Jurkat, Clone E6-1 (cell line): ENCODE data around the gene CHST10.
"Not testable (repeated sequence)": the region's sequence is repeated elsewhere in the genome, so short reads cannot be mapped to it uniquely, and the experiment has no call there.

ENCODE experiments used
- DNase-seq: peaks from one replicate; pipeline ENCODE4 v3.0.0-alpha.2; 2011; ENCODE audit warnings: low read depth, low spot score
- H3K4me3 ChIP-seq: 2 replicates; pipeline ENCODE4 v1.5.1; 2011; ENCODE audit warnings: mild to moderate bottlenecking, low read length, control low read depth, moderate library complexity

The CHST10 gene

GRCh38 chr2:100397118-100397860 lies 20.2 kb downstream of the CHST10 start:
- no peak overlapping the region for H3K4me3 ChIP-seq
- DNase-seq = no peak

DNA sequence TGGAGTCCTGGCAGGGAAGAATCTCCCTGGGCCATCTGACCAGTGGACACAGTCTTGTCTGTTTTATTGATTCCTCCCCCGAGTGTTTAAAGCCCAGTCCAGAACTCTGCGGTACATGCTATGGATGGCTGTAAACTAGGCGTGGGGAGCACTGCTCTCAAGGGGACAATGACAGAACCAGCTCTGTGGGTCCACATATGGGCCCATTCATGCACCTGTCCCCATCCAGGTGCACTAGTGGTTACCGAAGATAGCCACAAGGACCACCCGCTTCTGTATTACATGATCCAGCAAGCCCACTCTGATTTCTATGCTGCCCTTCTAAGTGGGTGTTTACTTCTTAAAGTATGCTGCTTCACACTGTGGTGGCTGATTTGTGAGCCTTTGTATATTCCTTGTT lies 21.0 kb downstream of the CHST10 start:
- no peak overlapping the region for H3K4me3 ChIP-seq
- no peak for DNase-seq

DNA sequence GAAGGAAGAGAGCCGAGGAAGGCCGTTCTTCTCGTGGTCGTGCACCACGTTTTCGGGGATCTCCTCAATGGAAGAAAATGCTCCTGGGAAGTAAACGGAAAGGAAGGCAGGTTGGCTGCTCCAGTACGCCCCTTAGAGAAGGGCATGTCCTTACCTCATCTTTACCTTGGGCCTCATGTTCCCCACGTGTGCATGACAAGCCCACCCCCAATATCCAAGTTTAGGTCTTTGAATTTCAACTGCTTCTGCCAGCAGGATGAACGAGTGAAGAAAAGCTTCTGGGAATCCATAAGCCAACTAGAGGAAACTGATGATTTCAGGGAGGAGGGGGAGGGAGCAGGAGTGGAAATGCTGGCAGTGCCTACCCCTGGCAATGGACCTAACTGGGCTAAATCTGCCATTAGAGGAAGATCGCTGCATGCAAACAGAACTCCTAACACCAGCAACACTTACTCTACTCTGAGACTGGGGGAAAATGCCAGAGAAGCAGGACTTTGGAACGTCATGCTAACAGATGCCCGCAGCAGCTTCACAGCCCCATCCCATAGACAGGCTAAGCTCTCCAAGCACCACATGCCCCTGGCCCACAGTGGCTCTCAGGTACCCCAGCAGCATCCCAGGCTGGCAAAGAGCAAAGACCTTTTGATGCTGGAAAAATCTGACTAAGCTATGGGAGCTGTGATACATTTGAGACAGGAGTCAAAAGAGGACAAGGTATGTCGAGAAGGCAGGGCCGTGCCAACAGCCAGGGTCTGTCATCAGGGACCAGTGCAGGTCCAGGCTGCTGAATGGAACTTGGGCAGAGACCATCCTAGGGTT lies 21.7 kb downstream of the CHST10 start:
- DNase-seq = no peak
- no peak overlapping the region for H3K4me3 ChIP-seq

- no peak for DNase-seq
- H3K4me3 ChIP-seq = no peak overlapping the region
Observed at GRCh38 chr2:100394111-100394641, 23.3 kb downstream of the CHST10 start.

- DNase-seq = no peak
- no peak overlapping the region for H3K4me3 ChIP-seq
Observed at GRCh38 chr2:100393362-100393761, 24.1 kb downstream of the CHST10 start.

- no peak overlapping the region for H3K4me3 ChIP-seq
- DNase-seq = no peak
Observed at GRCh38 chr2:100392715-100393114, 24.8 kb downstream of the CHST10 start.

DNA sequence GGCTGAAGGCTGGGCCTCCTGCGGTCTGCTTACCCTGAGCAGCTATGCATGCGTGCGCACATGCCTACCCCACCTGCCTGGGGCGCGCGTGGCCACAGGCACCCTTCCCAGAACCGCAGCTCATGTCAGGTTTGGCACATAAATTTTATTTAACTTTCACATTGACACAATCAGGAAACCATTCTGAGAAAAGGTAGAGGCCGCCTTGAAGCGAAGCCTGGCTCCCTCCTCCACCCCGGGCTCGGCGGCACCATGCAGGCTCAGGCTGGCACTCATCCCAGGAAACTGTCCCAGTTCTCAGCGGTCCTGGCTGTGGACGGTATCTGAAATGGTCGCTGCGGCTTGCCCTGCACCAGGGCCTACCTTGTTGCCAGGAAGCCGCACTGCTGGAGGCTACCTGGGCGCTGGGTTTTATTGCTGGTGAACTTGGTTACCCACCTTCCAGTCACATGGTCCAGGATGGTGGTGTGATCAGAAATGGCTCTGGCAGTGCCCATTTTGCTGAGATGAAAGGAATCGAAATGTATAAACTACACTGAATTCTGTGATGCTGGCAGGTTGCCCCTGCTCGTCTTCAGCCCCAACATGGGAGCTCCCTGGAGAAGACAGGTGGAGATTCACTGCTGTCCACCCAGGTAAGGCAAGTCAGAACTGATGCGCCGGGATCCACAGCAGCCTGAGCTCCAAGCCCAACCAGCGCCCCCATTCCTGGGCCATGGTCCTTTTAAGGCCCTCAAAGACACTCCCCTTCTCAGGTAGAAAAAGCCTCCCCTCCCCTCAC lies 25.5 kb downstream of the CHST10 start:
- no peak overlapping the region for H3K4me3 ChIP-seq
- no peak for DNase-seq

DNA sequence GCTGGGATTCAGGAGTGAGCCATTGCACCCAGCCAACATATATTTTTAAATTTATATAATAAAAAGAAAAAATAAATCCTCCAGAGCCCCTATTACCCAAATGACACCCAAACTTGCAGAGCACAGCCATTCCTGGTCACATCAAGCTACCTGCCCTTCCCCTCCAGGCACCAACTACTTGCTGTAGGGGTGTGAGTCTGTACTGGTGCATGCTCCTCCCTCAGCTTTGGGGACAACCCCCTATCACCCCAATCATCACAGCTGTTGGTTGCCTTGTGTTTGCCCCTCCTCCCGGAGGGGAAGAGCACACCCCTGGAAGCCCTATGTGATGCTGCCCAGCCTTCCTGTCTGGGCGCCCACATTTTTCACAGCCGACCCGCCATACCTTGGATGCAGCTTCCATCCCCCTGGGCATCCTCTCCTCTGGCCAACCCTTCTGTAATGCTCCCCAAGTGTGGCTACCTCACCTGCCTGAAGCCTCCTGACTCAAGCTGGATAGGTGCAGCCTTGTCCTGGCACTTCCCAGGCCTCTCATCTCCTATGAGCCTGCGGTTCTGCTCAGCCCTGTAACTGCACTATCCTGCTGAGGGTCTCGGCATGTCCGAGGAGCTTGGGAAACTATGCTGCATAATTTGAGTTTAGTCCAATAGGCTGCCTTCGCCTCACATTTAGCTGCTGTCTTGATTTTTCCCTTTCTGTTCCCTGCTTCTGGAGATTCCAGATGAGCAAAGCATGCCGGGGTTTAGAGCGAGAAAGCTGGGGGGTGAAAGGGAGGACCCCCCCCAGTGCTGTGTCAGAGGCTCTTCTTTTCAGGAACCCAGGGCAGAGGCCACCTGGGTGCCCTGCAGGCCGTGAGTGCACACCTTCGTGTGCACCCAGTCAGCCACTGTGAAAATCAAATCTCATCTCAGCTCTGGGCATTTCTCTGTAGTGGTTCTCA lies 27.2 kb downstream of the CHST10 start:
- no peak for DNase-seq

GRCh38 chr2:100388703-100389102 lies 28.8 kb downstream of the CHST10 start:
- H3K4me3 ChIP-seq = no peak overlapping the region
- no peak for DNase-seq

More for the DNA sequence above, 27.2 kb downstream of the CHST10 start:
- H3K4me3 ChIP-seq = no peak overlapping the region

DNA sequence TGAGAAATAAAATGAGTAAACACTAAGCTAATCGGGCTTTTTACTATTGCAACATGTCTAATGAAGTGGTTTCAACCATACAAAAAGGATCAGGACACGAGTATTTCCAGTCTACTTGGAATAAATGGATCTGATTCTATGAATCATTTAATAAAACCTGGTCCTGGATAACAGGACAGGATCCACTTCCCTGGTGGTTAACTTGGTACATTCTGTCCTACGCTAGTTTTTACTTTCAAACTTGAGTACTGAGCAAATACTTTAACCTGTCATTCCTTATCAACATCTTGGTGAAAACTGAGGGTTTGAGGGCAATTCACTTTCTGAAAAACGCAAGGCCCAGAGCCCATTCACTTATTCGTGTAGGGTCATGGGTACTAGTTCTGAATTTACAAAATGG lies 33.5 kb downstream of the CHST10 start:
- H3K4me3 ChIP-seq = no peak overlapping the region
- DNase-seq = no peak

DNA sequence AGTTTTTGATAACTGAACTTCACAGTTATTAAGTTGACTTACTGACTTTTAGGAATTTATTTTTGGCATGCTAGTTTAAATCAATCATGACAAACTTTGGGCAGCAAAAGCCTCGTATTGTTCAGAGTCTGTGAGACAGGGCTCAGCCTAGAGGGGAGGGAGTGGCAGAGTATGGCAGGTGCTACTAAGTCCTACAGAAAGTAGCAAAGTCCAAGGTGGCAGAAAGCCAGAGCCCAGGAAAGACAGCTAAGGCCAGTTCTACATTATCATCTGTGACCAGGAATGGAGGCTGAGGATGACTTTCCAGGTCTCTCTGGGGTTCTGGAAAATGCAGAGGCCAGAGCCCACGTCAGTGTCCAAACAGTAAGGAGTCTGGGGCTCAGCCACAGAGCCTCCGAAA lies 34.2 kb downstream of the CHST10 start:
- H3K4me3 ChIP-seq = no peak overlapping the region
- DNase-seq = no peak

DNA sequence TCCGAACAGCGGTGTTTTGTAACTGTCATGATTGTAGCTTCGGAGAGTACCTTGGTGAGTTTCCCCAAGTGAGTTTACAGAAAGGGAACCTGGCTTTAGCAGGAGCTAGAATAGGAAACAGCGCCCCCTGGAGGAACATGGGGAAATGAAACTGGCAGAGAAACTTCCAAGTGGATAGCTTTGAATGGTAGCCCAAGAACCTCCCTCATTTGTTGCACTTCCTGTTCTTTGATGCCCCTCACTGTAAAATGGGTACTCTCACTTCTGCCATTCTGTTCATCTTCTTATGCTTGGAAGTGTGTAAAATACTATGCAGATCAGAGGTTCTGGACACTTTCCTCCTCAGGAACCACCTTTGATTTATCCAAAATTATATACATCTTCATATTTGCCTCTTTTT lies 36.2 kb downstream of the CHST10 start:
- DNase-seq = peak; percentile 83
- H3K4me3 ChIP-seq = no peak overlapping the region

GRCh38 chr2:100380681-100381080 lies 36.8 kb downstream of the CHST10 start:
- DNase-seq = no peak
- H3K4me3 ChIP-seq = no peak overlapping the region

DNA sequence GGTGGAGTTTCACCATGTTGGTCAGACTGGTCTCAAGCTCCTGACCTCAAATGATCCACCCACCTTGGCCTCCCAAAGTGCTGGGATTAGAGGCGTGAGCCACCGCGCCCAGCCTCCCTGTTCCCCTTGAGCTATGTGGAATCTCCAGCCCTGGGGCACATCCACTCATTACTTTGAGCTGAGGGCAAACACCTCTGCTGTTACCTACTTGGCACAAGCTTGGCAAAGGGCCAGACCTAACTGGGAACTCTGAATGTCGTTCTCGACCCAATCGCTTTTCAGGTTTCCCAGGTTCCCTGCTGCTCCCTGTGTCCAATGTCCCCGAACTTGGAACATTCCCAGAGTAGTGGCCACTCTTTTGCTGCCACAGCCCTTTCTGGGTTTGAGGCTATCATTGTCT lies 40.6 kb downstream of the CHST10 start:
- no peak overlapping the region for H3K4me3 ChIP-seq
- DNase-seq = no peak

GRCh38 chr2:100367163-100367562 lies 50.3 kb downstream of the CHST10 start:
- DNase-seq = peak; percentile 46

DNA sequence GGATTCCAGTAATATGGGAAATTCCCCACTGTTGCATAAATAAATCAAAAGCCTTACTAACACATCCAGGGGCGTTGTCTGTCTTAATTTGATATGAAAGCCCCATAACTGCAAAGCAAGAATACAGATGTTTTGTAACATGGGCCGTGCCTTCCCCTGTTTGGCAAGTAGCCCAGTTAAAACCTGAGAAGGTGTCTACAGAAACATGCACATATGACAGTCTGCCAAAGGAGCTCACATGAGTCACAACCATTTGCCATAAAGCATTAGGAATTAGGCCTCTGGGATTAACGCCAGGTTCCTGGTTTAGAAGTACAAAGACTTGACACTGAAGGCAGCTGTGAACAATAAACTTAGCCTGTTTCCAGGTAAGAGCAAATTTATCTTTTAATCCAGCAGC lies 52.0 kb downstream of the CHST10 start:
- H3K4me3 ChIP-seq = no peak overlapping the region
- DNase-seq = no peak

More at GRCh38 chr2:100367163-100367562, 50.3 kb downstream of the CHST10 start:
- H3K4me3 ChIP-seq = no peak overlapping the region

GRCh38 chr2:100362269-100362668 lies 55.2 kb downstream of the CHST10 start:
- not testable (repeated sequence) for DNase-seq, H3K4me3 ChIP-seq

- DNase-seq = no peak
- no peak overlapping the region for H3K4me3 ChIP-seq
Observed at GRCh38 chr2:100359576-100359975, 57.9 kb downstream of the CHST10 start.
